ENCODE measurements around the gene TXNIP. TPM values are rescaled to one million over a fixed set of nuclear protein-coding genes. Genes with fewer than 3 reads are reported as not detected.

Gene TXNIP
- total and polyA plus RNA-seq, 2 of the 4 experiments (the other 2 are of a cell fraction), result 36.4 to 77.2 TPM

DNA sequence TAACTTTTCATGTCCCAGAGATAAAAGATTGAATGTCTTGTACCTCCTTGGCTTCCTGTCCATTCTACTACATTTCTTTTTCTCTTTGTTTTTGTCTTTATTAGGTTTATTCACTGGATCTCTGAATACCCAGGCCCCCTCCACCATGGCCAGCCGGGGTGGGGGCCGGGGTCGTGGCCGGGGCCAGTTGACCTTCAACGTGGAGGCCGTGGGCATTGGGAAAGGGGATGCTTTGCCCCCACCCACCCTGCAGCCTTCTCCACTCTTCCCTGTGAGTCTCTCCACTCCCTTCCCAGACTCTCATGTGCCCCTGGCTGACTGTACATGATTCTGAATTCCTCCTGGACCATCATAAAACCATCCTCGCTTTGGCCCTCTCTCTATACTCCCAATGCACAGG lies 21.7 kb downstream of the TXNIP start:
- Histone ChIP-seq H2BK20ac (ENCODE audit: low read depth, low read length) (no peak overlapping the region), H3K4me2 (ENCODE audit: low read depth, low read length) (no peak overlapping the region), H2BK15ac (ENCODE audit: low read depth, low read length) (no peak overlapping the region), H2BK120ac (ENCODE audit: low read depth, low read length) (no peak overlapping the region), H3K14ac (replicated peaks; ENCODE audit: low read depth, low read length) (no peak overlapping the region), H3K4me3 (ENCODE audit: insufficient read depth, low read depth, low read length) (no peak overlapping the region), H3K27ac (ENCODE audit: insufficient read depth, low read length) (no peak overlapping the region), H3K79me1 (ENCODE audit: low read depth in 1 of 2, low read length in 2 of 2) (peaks cover 3 to 10% of the 10 kb centered on the region in 2 experiments), H4K8ac (ENCODE audit: low read depth in 2 of 2, low read length in 2 of 2) (no peak overlapping the region), H3K4me1 (ENCODE audit: control insufficient read depth, insufficient read depth, low read length) (peaks cover 14% of the 10 kb centered on the region), H3K56ac (ENCODE audit: extremely low read depth, insufficient read depth, low read length) (no peak overlapping the region), H3K9ac (ENCODE audit: low read depth, low read length) (no peak overlapping the region), H3K18ac (ENCODE audit: low read depth, low read length) (no peak overlapping the region), H2BK5ac (ENCODE audit: low read depth, low read length, poor library complexity, severe bottlenecking) (no peak overlapping the region), H2AFZ (replicated peaks; ENCODE audit: low read length, poor library complexity) (no peak overlapping the region), H4K20me1 (ENCODE audit: insufficient read depth, low read length) (no peaks in the 10 kb centered on the region), H4K91ac (ENCODE audit: insufficient read depth, low read depth, low read length) (no peak overlapping the region), H2AK9ac (replicated peaks; ENCODE audit: low read depth, low read length, poor library complexity) (no peak overlapping the region), H4K5ac (ENCODE audit: low read depth, low read length) (no peak overlapping the region), H3K23ac (ENCODE audit: low read depth, low read length) (no peak overlapping the region), H2AK5ac (ENCODE audit: low read depth, low read length) (no peak overlapping the region), H3K36me3 (ENCODE audit: control insufficient read depth, insufficient read depth, low read length) (no peaks in the 10 kb centered on the region), H3K4ac (ENCODE audit: low read depth, low read length) (no peak overlapping the region), H3K9me1 (ENCODE audit: insufficient read depth, low read length) (peaks cover 4% of the 10 kb centered on the region; the same call in 1 of the 2 replicates), H3K27me3 (ENCODE audit: control insufficient read depth, insufficient read depth, low read length) (no peaks in the 10 kb centered on the region), H3K9me3 (ENCODE audit: control insufficient read depth, insufficient read depth, low read length) (no peaks in the 10 kb centered on the region)
- in situ Hi-C loops (cut with MboI; ENCODE audit: low sequenced_read_pairs) (loop anchor here (5.0 kb wide), 1 partner anchor 33 kb away; no protein-coding TSS in a partner anchor), intact Hi-C loops (cut with micrococcal nuclease) (no loop called here), dilution Hi-C loops (cut with HindIII; ENCODE audit: low sequenced_read_pairs, unreplicated experiment) (no loop called here)
- no peak for DNase-seq
- WGBS, 2 experiments (ENCODE audit: extremely low coverage in 2 of 2, insufficient read length in 1 of 2), result no CpG with 5 or more reads among the region's 7 CpGs
- no TSS peak for BruUV-seq (replicated peaks)
- TF ChIP-seq POLR2A (IDR thresholded peaks at IDR 0.05; ENCODE audit: low read depth, low read length) (no peak), MAZ (IDR thresholded peaks at IDR 0.05; ENCODE audit: borderline replicate concordance, low read depth, low read length) (no peak), FOS (IDR thresholded peaks at IDR 0.05; ENCODE audit: low read depth, low read length) (no peak)
- TF ChIP-seq, protein P1, sequence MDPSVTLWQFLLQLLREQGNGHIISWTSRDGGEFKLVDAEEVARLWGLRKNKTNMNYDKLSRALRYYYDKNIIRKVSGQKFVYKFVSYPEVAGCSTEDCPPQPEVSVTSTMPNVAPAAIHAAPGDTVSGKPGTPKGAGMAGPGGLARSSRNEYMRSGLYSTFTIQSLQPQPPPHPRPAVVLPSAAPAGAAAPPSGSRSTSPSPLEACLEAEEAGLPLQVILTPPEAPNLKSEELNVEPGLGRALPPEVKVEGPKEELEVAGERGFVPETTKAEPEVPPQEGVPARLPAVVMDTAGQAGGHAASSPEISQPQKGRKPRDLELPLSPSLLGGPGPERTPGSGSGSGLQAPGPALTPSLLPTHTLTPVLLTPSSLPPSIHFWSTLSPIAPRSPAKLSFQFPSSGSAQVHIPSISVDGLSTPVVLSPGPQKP (IDR thresholded peaks at IDR 0.05; ENCODE audit: borderline replicate concordance, low read depth, low read length), result no peak
- POLR2A ChIA-PET (ENCODE audit: unreplicated experiment), result no interaction called here
- CTCF ChIA-PET, result no interaction called here
- no peak for ATAC-seq (ENCODE audit: low read depth)
